Endothelial cell of hepatic sinusoid (primary cell): Measurements from ENCODE around the gene ANKRD65.
"Not testable (repeated sequence)": the region's sequence is repeated elsewhere in the genome, so short reads cannot be mapped to it uniquely, and the experiment has no call there.

Experiments
- in situ Hi-C: cut with HindIII; loops from 2 replicates; pipeline ENCODE4 v1.10.0; 2017; ENCODE audit warnings: low sequenced_read_pairs

The ANKRD65 gene

DNA sequence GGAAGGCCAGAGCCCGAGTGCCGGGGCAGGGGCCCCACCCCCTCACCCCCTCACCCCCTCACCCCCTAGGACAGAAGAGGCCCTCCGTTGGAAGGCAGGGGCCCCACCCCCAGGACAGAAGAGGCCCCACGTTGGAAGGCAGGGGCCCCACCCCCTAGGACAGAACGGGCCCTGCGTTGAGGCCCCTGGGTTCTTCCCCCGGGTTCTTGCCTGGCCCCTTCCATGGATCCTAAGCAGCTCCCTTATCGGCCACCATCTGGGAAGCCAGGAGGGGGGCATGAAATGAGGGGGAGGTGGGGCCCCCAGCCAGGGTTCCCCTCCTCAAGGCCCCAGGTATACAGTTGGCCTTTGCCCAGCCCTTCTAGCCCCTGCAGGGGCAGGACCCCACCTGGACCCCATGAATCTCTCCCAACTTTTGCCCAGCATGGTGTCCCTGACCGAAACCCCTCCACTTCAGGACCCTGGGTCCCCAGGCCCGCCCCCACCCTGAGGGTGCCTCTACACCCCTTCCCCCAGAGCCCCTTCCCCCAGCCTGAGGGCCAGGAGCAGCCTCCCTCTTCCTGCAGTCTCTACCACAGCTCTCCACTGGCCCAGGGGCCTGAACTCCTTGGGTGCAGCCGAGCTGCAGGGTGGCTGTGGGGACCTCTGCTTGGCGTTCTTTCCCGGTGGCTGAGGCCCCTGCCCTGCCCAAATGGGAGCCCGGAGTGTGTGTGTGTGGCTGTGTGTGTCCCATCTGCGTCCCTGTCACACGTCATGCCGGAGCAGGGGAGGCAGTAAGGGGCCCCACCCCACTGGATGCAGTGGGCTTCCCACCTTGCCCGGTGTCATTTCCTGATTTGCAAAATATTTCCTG lies 10.1 kb upstream of the ANKRD65 start:
- in situ Hi-C loops = no loop called here

GRCh38 chr1:1430114-1430982 lies 9.3 kb upstream of the ANKRD65 start:
- in situ Hi-C loops = no loop called here

DNA sequence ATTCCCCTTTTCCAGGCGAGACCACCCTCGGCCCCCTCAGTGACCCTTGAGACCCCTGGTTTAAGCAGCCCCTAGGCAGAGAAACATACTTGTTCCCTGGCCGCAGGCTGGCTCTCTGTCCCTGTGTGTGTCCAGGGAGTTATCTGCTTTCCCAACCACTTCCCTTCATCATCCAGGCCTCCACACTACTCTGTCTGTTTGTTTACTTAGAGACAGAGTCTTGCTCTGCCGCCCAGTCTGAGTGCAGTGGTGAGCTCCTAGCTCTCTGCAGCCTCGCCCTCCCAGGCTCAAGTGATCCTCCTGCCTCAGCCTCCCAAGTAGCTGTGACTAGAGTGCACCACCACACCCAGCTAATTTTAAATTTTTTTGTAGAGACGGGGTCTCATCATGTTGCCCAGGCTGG lies 8.6 kb upstream of the ANKRD65 start:
- in situ Hi-C loops = no loop called here

DNA sequence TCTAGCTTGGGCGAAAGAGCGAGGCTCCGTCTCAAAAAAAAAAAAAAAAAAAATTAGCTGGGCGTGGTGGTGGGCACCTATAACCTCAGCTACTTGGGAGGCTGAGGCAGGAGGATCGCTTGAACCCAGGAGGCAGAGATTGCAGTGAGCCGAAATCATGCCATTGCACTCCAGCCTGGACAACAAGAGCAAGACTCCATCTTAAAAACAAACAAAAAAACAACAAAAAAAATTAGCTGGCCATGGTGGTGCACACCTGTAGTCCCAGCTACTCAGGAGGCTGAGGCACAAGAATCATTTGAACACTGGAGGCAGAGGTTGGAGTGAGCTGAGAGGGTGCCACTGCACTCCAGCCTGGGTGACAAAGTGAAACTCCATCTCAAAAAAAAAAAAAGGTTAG lies 7.9 kb upstream of the ANKRD65 start:
- in situ Hi-C loops = not testable (repeated sequence)

DNA sequence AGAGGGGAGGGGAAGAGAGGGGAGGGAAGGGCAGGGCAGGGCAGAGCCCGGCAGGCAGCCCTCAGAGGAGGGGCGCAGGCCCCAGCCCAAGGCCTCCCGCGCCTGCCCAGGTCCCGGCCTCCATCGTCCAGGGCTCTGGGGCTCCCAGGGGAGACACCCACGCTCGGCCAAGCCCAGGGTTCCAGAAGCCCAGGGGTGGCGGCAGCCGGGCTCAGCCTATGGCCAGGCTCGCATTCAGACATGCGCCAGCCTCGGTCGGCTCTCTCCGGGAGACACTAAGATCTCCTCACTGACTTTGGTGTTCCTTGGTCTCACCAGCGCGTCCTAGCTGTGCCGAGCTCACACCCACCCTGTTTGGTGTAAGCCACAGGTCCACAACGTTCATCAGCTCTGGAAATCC lies 7.1 kb upstream of the ANKRD65 start:
- in situ Hi-C loops = no loop called here

DNA sequence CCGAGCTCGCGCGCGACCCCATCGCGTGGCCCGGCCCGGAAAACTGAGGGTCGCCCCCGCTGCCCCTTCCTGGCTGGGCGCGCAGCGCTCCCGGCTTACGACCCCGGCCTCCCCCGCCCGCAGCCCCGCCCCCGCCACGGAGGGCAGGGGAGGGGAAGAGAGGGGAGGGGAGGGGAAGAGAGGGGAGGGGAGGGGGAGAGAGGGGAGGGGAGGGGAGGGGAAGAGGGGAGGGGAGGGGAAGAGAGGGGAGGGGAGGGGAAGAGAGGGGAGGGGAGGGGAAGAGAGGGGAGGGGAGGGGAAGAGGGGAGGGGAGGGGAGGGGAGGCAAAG lies 6.7 kb upstream of the ANKRD65 start:
- in situ Hi-C loops = no loop called here

DNA sequence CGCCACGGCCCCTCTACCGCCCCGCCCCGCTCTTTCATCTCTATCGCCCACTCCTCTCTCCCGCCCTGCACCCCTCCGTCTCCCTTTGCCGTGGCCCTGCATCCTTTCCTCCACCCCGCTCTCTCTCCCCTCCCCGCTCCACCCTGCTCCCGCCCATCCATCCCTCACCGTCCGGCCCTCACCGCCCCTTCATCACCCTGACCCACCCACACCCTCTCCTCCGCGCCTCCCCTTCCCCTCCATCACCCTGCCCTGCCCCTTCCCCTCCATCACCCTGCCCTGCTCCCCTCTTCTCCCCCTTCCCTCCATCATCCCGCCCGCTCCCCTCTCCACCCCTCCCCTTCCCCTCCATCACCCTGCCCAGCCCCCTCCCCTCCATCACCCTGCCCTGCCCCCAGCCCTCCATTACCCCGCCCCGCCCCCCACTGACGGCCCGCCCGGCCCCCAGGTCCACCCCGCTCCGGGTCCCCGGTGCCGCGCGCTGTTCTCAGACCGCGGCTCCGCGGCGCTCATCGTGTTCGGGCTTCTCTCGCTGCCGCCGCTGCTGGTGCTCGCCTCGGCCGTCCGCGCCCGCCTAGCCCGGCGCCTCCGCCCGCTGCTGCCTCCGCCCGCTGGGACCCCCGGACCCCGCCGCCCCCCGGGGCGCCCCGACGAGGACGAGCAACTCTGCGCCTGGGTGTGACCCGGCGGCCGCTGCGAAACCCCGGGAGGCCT lies 6.2 kb upstream of the ANKRD65 start:
- in situ Hi-C loops = no loop called here

- in situ Hi-C loops = no loop called here
Measured at GRCh38 chr1:1426496-1427105, 5.5 kb upstream of the ANKRD65 start.

- in situ Hi-C loops = no loop called here
Measured at GRCh38 chr1:1425753-1426495, 4.8 kb upstream of the ANKRD65 start.

DNA sequence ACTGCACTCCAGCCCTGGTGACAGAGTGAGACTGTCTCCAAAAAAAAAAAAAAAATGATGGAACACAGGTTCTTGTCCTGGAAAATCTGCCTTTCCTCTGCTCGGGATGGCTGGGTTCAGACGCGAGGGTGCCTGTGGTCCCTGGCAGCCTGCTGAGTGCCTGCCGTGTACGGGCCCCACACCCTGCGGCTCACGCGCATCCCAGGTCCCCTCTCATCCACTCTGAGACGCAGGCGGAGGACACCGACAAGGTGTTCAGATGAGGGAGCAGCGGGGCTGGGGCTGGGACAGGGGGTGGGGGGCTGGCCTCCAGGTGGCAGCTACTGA lies 4.3 kb upstream of the ANKRD65 start:
- in situ Hi-C loops = no loop called here

DNA sequence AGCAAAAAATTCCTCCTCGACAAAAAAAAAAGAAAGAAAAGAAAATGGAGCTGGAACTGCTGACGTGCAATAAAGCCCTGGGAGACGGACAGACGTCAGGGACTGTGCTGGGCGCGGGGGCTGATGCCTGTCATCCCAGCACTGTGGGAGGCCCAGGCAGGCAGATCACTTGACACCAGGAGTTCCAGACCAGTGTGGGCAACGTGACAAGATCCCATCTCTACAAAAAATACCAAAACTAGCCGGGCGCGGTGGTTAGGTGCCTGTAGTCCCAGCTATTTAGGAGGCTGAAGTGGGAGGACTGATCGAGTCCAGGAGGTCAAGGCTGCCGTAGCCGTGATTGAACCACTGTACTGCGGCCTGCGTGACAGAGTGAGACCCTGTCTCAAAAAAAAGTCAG lies 3.6 kb upstream of the ANKRD65 start:
- in situ Hi-C loops = no loop called here

DNA sequence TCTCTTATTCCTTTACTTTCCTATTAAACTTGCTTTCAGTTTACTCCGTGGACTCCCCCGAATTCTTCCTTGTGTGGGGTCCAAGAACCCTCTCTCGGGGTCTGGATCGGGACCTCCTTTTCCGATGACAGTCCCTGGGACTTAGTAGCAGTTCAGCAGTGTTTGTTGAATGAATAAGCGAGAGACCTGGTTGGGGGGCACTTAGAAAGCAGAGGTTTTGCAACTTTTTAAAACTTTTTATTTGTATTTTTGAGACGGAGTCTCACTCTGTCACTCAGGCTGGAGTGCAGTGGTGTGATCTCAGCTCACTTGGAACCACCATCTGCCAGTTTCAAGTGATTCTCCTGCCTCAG lies 2.1 kb upstream of the ANKRD65 start:
- in situ Hi-C loops = no loop called here

- in situ Hi-C loops = no loop called here
Measured at GRCh38 chr1:1422465-1423244, 1.6 kb upstream of the ANKRD65 start.

DNA sequence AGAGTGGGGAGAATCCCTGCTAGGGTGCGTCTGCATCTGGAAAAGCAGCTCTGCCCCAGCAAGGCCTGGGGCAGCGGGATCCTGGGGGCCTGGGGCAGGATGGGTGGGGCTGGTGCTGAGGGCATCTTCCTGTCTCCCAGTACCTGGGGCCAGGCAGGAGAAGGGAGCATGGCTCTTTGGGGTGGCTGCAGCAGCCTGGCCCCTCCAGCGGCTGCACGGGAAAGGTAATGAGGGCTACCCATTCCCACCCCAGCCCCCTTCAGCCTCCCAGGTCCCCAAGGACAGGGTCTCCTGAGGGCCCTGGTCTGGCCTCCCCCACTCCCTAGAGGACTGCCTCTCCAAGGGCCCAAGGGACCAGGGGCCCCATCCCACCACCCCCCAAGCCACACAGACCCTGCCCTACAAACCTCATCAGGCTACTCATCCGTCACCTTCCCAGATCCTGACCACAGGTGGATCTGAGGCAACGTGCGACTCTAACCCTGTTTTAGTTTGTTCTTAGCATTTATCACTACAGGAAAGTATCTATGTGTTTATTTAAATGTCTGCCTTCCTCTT lies 910 bp upstream of the ANKRD65 start:
- in situ Hi-C loops = no loop called here

DNA sequence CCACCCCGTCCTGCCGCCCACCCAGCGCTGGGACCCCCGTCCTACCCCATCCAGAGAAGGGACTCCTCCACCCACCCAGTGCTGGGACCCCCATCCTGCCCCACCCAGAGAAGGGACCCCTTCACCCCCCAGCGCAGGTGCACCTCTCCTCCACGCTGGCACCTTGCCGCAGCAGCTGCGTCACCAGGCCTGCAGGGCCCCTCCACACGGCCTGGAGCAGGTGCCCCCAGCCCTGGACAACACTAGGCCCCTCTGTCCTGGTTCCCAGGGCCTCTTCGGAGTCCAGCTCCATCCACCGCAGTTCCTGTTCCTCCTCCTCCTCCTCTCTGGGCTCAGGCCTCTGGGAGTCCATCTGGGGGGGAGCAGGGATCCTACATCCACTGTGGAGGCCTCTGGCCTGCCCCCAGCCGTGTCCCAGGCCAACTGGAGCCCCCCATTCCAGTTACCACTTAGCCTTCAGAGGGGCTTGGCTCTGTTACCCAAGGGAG lies 378 bp downstream of the ANKRD65 start:
- in situ Hi-C loops = no loop called here

- in situ Hi-C loops = no loop called here
Measured at GRCh38 chr1:1419813-1420653, 1.0 kb downstream of the ANKRD65 start.

DNA sequence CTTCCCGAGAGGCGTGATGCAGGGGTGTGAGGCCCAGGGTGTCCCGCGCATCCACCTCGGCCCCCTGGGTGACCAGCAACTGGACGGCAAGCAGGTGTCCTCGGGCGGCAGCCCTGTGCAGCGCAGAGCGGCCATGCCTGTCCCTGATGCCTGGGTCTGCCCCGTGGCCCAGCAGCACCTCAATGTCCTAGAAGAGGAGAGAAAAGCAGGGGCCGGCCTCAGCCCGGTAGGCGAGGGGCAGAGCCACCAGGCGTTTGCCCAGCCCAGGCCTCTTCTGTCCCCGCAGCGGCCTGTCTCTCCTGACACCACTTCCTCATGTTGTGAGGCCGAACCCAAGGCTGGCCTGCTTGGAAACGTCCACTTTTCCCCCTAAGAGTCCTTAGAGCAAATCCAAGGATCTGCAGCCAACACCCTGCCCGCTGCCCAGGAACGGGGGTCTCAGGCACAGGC lies 1.7 kb downstream of the ANKRD65 start:
- in situ Hi-C loops = no loop called here
